IPS-20b (cell line): ENCODE measurements around the gene OLA1.

Experiments used
- H3K27ac ChIP-seq: one replicate; pipeline ENCODE4 v1.5.1; 2013; ENCODE audit warnings: low read length
- H3K27me3 ChIP-seq: 2 replicates; pipeline ENCODE4 v1.6.1; 2013; ENCODE audit warnings: mild to moderate bottlenecking, low read length, inconsistent platforms; ENCODE audit not compliant: insufficient read depth
- H3K36me3 ChIP-seq: 2 replicates; pipeline ENCODE4 v1.6.1; 2013; ENCODE audit warnings: low read depth, mild to moderate bottlenecking, inconsistent platforms, low read length, moderate library complexity; ENCODE audit not compliant: insufficient read depth
- H3K4me1 ChIP-seq: 2 replicates; pipeline ENCODE4 v1.6.1; 2013; ENCODE audit warnings: mild to moderate bottlenecking, control low read depth, inconsistent platforms, low read length, moderate library complexity; ENCODE audit not compliant: insufficient read depth
- H3K4me3 ChIP-seq: 2 replicates; pipeline ENCODE4 v1.5.1; 2013; ENCODE audit warnings: mild to moderate bottlenecking, low read length, inconsistent platforms
- H3K9ac ChIP-seq: 2 replicates; pipeline ENCODE4 v1.6.1; 2013; ENCODE audit warnings: low read depth, mild to moderate bottlenecking, inconsistent platforms, low read length, moderate library complexity
- H3K9me3 ChIP-seq: 2 replicates; pipeline ENCODE4 v1.6.1; 2013; ENCODE audit warnings: mild to moderate bottlenecking, low read depth, low read length, inconsistent platforms; ENCODE audit not compliant: insufficient read depth

The OLA1 gene

GRCh38 chr2:174026122-174026845 is 222.0 kb downstream of the OLA1 start:
- Histone ChIP-seq H3K4me1 (peaks cover 26% of the 10 kb centered on the region), H3K36me3 (no peaks in the 10 kb centered on the region), H3K9ac (no peak overlapping the region), H3K9me3 (no peaks in the 10 kb centered on the region; the same call in 1 of the 2 replicates), H3K4me3 (no peak overlapping the region), H3K27ac (no peak overlapping the region), H3K27me3 (peaks cover 5% of the 10 kb centered on the region; the same call in 1 of the 2 replicates)

GRCh38 chr2:174025271-174026121 is 222.8 kb downstream of the OLA1 start:
- no peak overlapping the region for H3K4me3 ChIP-seq
- H3K9ac ChIP-seq: no peak overlapping the region
- no peaks in the 10 kb centered on the region; the same call in 1 of the 2 replicates for H3K9me3 ChIP-seq
- no peaks in the 10 kb centered on the region for H3K27me3 ChIP-seq
- H3K36me3 ChIP-seq: no peaks in the 10 kb centered on the region
- no peak overlapping the region for H3K27ac ChIP-seq
- H3K4me1 ChIP-seq: peaks cover 26% of the 10 kb centered on the region

DNA sequence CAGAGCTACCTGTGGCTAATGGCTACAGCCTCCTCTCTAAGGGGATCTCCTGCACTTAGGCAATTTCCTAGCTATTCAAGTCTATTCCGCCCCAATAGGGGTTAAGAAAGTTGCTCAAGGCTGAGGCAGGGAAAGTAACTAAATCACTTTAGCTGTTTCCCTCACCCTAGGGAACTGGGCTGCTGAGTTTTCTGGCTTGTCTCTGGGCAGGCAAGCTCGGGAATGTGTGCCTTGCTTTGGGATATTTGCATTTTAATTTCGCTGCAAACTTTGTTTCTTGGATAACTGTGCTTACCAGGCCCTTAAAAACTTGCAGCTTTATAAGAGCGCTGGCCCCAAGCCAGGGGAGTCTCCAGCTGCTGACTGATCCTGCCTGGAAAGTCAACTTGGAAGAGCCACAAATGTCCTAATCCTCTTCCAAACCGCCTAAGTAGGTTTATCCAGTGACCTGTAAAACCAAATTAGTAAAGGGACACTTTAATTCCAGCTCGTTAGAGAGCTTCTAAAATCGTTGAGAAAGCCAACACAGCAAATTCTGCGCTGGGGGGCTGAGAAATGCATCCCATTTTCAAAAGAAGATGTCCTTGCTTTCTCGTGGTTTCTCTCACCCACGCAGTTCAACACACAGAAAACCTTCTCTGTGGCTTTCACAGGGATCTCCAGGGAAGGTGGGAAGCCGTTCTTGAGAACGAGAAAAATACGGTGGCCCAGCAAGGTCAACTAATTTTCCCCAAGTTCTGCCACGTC is 223.6 kb downstream of the OLA1 start:
- Histone ChIP-seq H3K9me3 (no peaks in the 10 kb centered on the region; the same call in 1 of the 2 replicates), H3K36me3 (no peaks in the 10 kb centered on the region), H3K9ac (peak overlapping the region; percentile 6; the same call in 1 of the 2 replicates), H3K27ac (no peak overlapping the region), H3K27me3 (no peaks in the 10 kb centered on the region), H3K4me3 (no peak overlapping the region), H3K4me1 (peaks cover 26% of the 10 kb centered on the region)

DNA sequence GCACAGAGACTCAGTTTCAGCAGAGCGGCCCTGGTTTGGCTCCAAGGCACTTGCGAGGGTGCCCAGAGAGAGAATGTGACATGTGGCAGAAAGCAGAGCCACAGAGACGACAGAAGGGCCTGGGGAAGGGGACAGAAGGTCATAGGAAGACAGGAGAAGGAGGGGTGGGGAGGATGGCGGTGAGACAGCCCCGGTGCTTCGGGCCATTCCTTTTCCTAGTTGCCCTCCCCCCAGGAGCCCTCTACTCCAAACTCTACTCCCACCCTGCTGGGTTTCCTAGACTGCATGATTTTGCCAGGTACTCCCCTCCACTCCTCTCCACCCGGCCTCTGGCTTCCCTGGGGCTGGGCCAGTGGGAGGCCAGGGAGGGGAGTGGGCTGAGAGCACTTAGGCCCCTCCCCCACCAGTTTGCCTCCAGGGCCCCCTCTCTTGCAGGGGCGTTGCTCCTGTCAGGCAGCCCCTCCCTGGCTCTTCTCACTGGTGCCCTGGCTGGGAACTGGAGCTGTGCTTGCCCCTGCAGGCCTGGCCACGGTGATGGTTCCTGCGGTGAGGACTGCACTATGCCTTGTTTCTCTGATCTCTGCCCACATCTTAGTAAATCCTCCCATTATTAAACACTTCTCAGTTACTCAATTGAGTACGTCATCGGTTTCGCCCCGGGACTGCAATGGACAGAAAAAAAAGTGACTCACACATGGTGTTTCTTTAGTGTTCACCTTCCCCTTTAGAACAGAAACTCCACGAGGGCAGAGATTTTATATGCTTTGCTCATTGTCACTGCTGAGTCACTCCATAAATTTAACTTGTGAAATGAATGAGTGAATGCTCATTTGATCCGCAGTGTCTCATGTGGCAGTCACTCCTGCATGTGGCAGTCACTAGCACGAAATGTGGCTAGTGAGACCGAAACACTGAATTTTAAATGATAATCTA is 224.5 kb downstream of the OLA1 start:
- Histone ChIP-seq H3K9ac (peak overlapping the region; percentile 6; the same call in 1 of the 2 replicates), H3K27ac (no peak overlapping the region), H3K4me1 (peaks cover 26% of the 10 kb centered on the region), H3K9me3 (no peaks in the 10 kb centered on the region; the same call in 1 of the 2 replicates), H3K36me3 (no peaks in the 10 kb centered on the region), H3K27me3 (no peaks in the 10 kb centered on the region), H3K4me3 (0 out of 2 replicates have a peak overlapping the region, but pooled peaks have one; percentile 0)
